Measurements from ENCODE around the gene REPIN1.

- TF ChIP-seq CTCF (IDR thresholded peaks at IDR 0.05): no peak
- TF ChIP-seq POLR2A (IDR thresholded peaks at IDR 0.05): no peak
Measured at GRCh38 chr7:150361402-150361801, 7.2 kb upstream of the REPIN1 start.
